GM19035 (cell line): ENCODE results near the gene MAN1C1.
"Not testable (repeated sequence)": the region's sequence is repeated elsewhere in the genome, so short reads cannot be mapped to it uniquely, and the experiment has no call there.

ENCODE experiments used
- ATAC-seq: cut with Tn5 transposase; IDR thresholded peaks from one replicate; pipeline ENCODE4 v1.9.1; 2021; ENCODE audit not compliant: unreplicated experiment

The MAN1C1 gene

DNA sequence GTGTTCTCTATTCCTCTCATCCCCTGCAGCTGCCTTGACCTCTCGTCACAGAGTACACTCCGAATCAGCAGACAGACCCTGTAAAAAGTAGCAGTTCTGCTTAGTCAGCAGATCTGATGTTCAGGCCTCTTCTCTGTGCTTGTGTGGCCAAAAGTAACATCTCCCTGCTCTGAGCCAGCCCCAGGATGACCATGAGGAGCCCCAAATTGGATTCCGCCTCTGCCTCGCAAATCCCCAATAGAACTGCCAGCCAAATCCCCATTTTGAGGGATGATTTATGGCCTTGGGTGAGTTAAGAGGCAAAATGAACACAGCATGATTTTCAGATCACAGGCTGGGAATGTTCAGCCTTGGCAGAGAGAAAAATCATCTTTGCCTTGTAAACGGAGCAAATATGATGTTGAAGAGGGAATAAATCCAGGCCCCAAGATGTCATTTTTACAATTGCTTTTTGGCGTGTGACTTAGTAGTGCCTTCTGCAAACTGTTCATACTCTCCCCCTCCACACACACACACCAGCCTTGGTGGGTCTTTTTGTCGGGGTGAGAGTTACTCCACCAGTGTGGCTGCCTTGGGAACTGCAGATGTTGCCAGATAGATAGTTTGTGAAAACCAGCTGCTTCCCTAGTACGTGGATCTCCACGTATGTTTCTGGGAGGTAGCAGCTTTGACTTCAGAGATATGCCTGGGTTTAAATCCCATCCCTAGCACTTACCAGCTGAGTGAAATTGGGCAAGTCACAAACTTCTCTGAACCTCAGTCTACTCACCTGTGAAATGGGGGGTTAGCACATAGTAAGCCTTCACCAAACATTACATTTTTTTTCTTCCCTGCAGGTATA is 77.8 kb downstream of the MAN1C1 start:
- ATAC-seq, result no peak

DNA sequence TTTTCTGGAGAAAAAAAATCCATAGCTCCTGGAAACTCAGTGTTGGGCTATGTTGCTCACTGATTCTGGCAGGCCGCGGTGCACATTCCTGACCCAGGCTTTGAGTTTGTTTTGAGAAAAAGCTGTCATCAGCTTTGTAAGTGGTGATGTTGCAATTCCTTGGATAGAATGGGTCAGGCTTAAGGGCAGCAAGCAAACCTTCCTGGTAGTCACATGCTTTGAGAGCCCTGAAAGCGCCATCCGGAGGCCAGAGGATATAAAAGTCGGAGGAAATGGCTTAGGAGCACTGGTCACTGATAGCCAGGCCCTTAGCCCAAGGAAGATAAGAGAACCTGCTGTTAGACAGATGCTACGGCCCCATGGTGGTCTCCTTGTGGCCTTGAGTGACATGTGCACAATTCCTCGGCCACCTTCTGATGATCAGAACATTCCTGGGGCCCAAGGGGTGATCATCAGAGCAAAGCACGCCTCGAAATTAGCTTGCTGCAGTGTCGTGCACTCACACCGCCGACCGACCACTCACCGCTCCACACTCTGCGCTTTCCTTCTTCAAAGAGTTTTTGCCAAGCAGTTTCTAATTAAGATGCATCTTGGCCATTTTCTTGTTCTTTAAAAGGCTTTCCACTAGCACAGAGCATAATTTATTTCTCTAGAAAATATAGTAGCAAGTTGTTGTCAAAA is 78.6 kb downstream of the MAN1C1 start:
- no peak for ATAC-seq

GRCh38 chr1:25695771-25696311 is 79.2 kb downstream of the MAN1C1 start:
- no peak for ATAC-seq

DNA sequence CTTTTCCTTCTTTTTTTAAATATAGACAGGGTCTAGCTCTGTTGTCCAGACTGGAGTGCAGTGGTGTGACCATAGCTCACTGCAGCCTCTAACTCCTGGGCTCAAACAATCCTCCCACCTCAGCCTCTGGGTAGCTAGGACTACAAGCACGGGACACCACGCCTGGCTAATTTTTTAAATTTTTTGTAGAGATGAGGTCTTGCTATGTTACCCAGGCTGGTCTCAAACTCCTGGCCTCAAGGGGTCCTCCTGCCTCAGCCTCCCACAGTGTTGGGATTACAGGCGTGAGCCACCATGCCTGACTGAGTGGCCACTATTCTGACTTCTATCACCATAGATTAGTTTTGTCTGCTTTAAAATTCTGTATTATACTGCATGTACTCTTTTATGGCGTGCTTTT is 80.1 kb downstream of the MAN1C1 start:
- not testable (repeated sequence) for ATAC-seq

DNA sequence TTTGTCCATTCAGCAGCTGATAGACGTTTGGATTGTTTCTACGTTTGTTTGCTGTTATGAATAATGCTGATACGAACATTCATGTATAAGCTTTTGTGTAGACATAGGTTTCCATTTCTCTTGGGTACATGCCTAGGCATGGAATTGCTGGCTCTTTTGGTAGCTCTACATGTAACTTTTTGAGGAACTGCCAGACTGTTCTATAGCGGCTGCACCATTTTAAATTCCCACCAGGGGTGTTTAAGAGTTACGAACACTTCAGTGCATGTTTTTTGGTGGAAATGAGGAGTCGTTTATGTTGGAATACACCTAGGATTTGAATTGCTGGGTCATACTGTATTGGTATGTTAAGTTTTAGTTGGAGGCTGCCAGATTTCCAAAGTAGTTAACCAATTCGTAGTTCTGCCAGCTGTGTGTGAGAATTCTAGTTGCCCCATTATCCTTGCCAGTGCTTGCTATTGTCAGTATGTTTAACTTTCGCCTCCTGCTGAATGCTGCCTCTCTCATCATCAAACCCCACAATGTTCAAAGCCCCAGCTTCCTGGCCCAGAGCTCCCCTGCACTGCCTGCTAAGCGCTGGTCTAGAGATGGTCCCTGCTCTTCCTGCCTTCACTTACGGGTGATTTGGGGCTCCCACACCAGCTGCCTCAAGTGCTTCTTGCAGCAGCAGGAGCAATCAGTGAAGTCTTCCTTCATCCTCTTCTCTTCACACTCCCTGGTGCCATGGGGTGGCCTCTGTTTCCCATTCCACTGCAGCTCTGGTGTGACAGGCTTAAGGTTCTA is 81.0 kb downstream of the MAN1C1 start:
- ATAC-seq, result no peak

DNA sequence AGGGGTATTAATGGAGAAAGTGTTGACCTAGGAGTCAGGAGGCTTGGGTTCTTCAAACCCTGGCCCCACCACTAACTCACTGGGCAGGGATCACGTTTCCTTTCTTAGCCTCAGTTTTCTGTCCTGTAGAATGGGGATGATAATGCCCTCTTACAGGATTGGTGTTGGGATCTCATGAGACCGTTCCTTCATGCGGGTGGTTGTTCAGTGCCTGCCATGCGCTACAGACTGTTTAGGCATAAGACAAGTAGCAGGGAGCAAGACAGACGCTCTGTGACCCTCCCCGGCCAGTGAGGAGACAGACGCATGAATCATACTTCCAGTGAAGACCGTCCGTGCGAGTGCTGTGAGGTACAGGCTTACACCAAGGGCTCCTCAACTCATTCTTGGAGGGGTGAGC is 81.7 kb downstream of the MAN1C1 start:
- no peak for ATAC-seq

- ATAC-seq, result not testable (repeated sequence)
Measured at GRCh38 chr1:25699059-25699458, 82.5 kb downstream of the MAN1C1 start.

GRCh38 chr1:25699500-25700143 is 83.0 kb downstream of the MAN1C1 start:
- no peak for ATAC-seq

DNA sequence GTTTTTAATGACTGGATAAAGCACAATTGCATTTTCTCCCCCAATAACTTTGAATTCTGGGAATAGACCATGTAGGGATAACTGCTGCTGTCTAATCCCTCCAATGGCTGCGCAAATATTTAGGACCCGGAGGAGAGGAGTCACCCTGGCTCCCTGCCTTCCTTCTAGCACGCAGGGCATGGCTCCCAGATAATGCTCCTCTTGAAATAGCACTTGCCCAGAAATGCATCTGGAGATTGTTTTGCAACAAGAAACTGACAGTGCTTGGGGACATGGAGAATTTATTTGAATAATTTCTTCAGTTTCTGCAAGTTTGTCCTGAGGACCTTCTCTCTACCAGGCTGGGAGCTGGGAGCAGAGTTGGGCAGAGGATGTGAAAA is 83.5 kb downstream of the MAN1C1 start:
- ATAC-seq, result no peak

DNA sequence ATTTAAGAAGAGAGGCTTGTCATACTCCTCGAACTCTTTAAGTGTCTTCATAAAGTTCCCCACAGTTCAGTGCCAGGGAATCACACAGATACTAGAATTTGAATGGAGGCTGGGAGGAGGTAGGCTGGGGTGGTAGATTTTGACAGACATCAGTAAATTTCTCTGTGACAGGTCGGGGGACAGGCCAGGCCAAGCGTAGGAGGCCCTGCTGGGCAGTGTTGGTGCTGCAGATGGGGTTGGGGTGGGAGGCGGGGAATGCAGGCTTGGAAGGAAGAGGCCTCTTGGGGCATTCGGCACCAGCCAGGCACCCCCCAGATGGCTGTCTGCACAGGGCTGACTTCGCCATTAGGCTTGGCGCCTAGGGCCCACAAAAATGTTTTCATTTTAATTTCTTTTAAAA is 84.0 kb downstream of the MAN1C1 start:
- no peak for ATAC-seq

DNA sequence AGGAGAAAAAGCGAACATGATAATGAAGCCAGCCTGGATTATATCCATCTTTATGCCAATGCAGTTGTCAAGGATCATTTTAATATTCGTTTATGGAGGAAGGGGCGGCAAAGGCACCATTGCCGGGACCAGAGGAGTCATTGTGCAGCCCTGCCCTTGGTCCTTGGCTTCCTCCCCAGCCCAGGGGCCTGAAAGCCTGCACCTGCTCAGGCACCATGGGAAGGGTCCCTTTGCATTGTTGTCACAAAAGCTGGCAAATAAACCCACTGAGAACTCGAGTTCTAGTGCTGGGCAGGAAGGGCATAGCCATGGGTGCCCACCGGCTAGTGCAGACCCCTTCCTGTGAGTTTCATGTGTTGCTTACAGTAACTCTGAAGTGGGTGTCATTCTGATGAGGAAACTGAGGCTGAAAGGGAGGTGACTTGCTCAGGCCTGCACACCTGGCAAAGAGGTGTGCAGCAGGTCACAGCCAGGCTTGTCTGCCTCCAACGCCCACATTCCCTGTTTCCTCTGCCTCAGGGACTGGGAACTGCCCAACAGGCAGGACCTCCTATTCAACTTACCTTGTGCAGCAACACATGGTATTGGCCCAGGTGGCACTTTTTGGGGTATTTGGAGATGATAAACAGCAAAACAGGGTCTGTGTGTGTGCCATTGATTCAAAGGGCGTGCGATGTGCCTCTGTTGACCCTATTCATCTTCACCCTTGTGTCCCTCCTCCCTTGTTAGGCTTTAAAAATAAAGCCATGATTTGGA is 84.6 kb downstream of the MAN1C1 start:
- ATAC-seq, result no peak

GRCh38 chr1:25702101-25702775 is 85.6 kb downstream of the MAN1C1 start:
- ATAC-seq, result no peak

DNA sequence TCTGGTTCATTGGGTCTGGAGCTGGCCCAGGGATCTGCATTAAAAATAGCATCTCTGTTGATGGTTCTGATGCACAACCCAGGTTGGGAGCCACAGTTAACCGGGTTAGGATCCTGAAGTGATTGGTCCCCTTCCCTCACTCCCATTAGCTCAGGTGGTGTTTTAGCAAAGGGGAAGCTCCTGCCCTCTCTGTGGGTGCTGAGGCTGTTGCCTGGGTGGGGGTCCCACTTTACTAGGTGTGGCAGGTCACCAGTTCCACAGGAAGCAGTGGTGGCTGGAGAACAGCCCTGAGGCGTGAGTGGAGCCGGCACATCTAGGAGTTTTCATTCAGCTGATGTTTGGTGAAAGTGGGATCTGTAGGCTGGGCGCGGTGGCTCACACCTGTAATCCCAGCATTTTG is 86.5 kb downstream of the MAN1C1 start:
- no peak for ATAC-seq

GRCh38 chr1:25703671-25704266 is 87.2 kb downstream of the MAN1C1 start:
- no peak for ATAC-seq

GRCh38 chr1:25704267-25704691 is 87.7 kb downstream of the MAN1C1 start:
- no peak for ATAC-seq

DNA sequence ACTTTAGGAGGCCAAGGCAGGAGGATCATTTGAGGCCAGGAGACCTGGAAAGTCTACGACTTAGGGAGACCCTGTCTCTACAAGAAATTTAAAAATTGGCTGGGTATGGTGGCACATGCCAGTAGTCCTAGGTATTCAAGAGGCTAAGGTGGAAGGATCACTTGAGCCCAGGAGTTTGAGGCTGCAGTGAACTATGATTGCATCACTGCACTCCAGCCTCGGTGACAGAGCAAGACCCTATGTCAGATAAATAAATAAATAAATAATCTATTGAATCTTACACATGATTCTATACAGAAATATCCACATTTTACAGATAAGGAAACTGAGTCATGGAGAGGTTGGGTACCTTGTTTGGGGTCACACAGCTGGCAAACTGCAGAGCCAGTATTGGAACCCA is 89.1 kb downstream of the MAN1C1 start:
- ATAC-seq, result no peak

DNA sequence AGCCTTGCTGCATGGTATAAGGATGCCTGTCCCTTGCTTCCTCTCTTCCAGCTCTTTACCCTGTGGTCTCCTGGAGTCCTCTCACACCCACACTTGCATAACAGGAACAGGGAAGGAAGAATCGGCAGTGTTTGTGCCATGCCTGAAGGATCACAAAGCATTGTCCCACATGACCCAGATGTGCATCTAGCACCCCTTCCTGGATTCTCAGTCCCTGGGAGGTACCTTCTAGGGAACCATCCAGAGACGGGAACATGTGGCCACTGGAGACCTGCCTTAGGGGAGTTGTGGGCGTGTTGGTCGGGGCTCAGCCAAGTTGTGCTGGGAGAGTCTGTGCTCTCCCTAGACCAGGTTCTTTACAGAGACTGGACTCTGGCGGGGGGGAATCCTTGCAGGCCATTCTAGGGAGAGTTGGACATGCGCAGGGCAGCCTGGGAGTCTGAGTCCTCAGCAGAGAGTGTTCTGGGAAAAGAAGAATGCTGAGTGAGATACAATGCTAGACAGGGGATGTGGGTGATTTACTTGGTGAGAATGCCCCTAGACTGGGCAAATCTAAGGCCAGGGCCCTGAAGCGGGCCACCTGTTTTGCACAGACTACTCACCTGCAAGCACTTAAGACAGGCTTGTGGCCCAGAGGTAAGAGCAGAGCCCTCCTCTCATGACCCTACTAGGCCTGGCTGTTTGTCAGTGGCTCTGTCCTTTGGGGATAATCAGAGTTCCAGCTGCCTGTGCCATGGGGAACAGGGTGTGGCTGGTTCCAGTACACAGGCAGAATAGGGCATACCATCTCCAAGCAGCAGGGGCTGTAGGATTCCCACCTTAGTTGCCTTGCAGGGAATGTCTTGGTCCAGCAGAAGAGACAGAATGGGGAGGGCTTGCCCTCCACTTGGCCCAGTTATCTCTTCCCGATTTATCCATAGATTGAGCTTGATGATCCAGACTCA is 89.8 kb downstream of the MAN1C1 start:
- ATAC-seq, result no peak
